Endothelial cell of umbilical vein (primary cell): ENCODE data around the gene EAF1. TPM values are rescaled to one million over a fixed set of nuclear protein-coding genes. Genes with fewer than 3 reads are reported as not detected.

Source experiments
- BruUV-seq: library from RNA; stranded (reverse); fragments of 400-500 nt; replicated peaks from 2 replicates; lab custom pipeline; 2021; lab: Mats Ljungman, UMichigan
- CTCF ChIA-PET: fragments of 300-600, 350-600 bp; sonication (Branson Sonifier 250); formaldehyde crosslinking; loops from one replicate; lab custom pipeline; 2021; ENCODE audit warnings: antibody characterized with exemption, inconsistent platforms; lab: Charles Lee
- POLR2A ChIA-PET: fragments of 300-600, 350-600 bp; sonication (Branson Sonifier 250); formaldehyde crosslinking; loops from one replicate; lab custom pipeline; 2021; ENCODE audit warnings: antibody characterized with exemption, inconsistent platforms; lab: Charles Lee
- DNase-seq: peaks from one replicate; pipeline ENCODE4 v3.0.0-alpha.2; 2011; ENCODE audit warnings: low read depth, low spot score
- FAIRE-seq: peaks from 2 replicates; lab custom pipeline; 2011; peaks lifted over from hg19 to GRCh38; lab: Jason Lieb, UNC
- H2AFZ ChIP-seq: 2 replicates; pipeline ENCODE4 v1.6.0; 2012; ENCODE audit warnings: low read depth, low read length, control low read depth, inconsistent platforms
- H3K27ac ChIP-seq: 2 replicates; pipeline ENCODE4 v1.5.1; 2011; ENCODE audit warnings: low read depth, mild to moderate bottlenecking, control low read depth, low read length, moderate library complexity; ENCODE audit not compliant: insufficient read depth
- H3K27me3 ChIP-seq, 2 experiments: 2 replicates each; pipeline versions ENCODE4 v1.6.0 to v1.6.1; 2011; ENCODE audit warnings: low read length in 2 of 2, mixed read lengths in 1 of 2; ENCODE audit not compliant: control insufficient read depth in 2 of 2, insufficient read depth in 2 of 2
- H3K36me3 ChIP-seq, 2 experiments: 2 replicates in 1 of 2; 3 replicates in 1 of 2; pipeline ENCODE4 v1.5.1; 2011; ENCODE audit warnings: low read length in 2 of 2, mild to moderate bottlenecking in 1 of 2, moderate library complexity in 1 of 2; ENCODE audit not compliant: control insufficient read depth in 2 of 2, insufficient read depth in 2 of 2; ENCODE audit errors: extremely low read depth in 1 of 2
- H3K4me1 ChIP-seq: 3 replicates; pipeline ENCODE4 v1.5.1; 2011; ENCODE audit warnings: mild to moderate bottlenecking, low read length; ENCODE audit not compliant: control insufficient read depth, insufficient read depth; ENCODE audit errors: extremely low read depth
- H3K4me2 ChIP-seq: 2 replicates; pipeline ENCODE4 v1.6.1; 2011; ENCODE audit warnings: low read length, control low read depth, mixed read lengths; ENCODE audit not compliant: insufficient read depth
- H3K4me3 ChIP-seq, 3 experiments: fragments of 200-600 bp in 1 of 3; sonication (generic), shearing (Covaris generic) in 1 of 3; replicated peaks in 1 of 3; 2 replicates each; pipeline ENCODE4 v1.5.1; 2011 to 2016; ENCODE audit warnings: control low read depth in 3 of 3, low read length in 3 of 3, mild to moderate bottlenecking in 2 of 3, inconsistent platforms in 1 of 3, low read depth in 1 of 3, moderate library complexity in 1 of 3; ENCODE audit not compliant: insufficient read depth in 1 of 3
- H3K79me2 ChIP-seq: 2 replicates; pipeline ENCODE4 v1.6.0; 2012; ENCODE audit warnings: low read length, inconsistent platforms; ENCODE audit not compliant: control insufficient read depth, insufficient read depth
- H3K9ac ChIP-seq: replicated peaks from 2 replicates; pipeline ENCODE3; 2011; ENCODE audit warnings: low read length, control low read depth; ENCODE audit not compliant: insufficient read depth; ENCODE audit errors: extremely low read depth
- H3K9me1 ChIP-seq: replicated peaks from 3 replicates; pipeline ENCODE4 v1.6.0; 2011; ENCODE audit warnings: mild to moderate bottlenecking, low read length; ENCODE audit not compliant: control insufficient read depth, insufficient read depth; ENCODE audit errors: extremely low read depth
- H3K9me3 ChIP-seq: replicated peaks from 2 replicates; pipeline ENCODE4 v1.5.1; 2012; ENCODE audit warnings: low read length, inconsistent platforms; ENCODE audit not compliant: control insufficient read depth, insufficient read depth
- H4K20me1 ChIP-seq: replicated peaks from 2 replicates; pipeline ENCODE3; 2011; ENCODE audit warnings: mild to moderate bottlenecking, low read length; ENCODE audit not compliant: control insufficient read depth, insufficient read depth; ENCODE audit errors: extremely low read depth
- CTCF ChIP-seq, 2 donors: IDR thresholded peaks; 1 replicate in 1 of 2; 2 replicates in 1 of 2; pipeline ENCODE4 v1.5.1; 2011; ENCODE audit warnings: low read length in 2 of 2, mild to moderate bottlenecking in 2 of 2, moderate library complexity in 2 of 2, control low read depth in 1 of 2, inconsistent platforms in 1 of 2, low read depth in 1 of 2; ENCODE audit not compliant: insufficient read depth in 1 of 2; ENCODE audit errors: extremely low read depth in 1 of 2
- EZH2 ChIP-seq: IDR thresholded peaks from 2 replicates; pipeline ENCODE4 v1.6.1; 2012; ENCODE audit warnings: borderline replicate concordance, low read depth, mild to moderate bottlenecking, moderate library complexity, low read length, inconsistent platforms; ENCODE audit not compliant: severe bottlenecking
- FOS ChIP-seq: IDR thresholded peaks from 2 replicates; pipeline ENCODE4 v1.6.1; 2011; ENCODE audit warnings: mild to moderate bottlenecking, low read length, moderate library complexity, borderline replicate concordance; ENCODE audit not compliant: insufficient read depth
- GATA2 ChIP-seq: IDR thresholded peaks from 2 replicates; pipeline ENCODE4 v1.7.0; 2011; ENCODE audit warnings: low read depth, mild to moderate bottlenecking, moderate library complexity, mixed read lengths, low read length; ENCODE audit not compliant: insufficient read length, insufficient read depth
- JUN ChIP-seq: IDR thresholded peaks from 2 replicates; pipeline ENCODE4 v1.6.1; 2011; ENCODE audit warnings: borderline replicate concordance, low read depth; ENCODE audit not compliant: insufficient read length, insufficient read depth
- MYC ChIP-seq: IDR thresholded peaks from one replicate; pipeline ENCODE4 v1.6.1; 2011; ENCODE audit warnings: mild to moderate bottlenecking, low read depth, low read length
- POLR2A ChIP-seq: IDR thresholded peaks from 2 replicates; pipeline ENCODE4 v1.6.1; 2012; ENCODE audit warnings: low read depth, mild to moderate bottlenecking, control low read depth, low read length
- POLR2AphosphoS5 ChIP-seq: IDR thresholded peaks from 2 replicates; pipeline ENCODE4 v1.6.1; 2012; ENCODE audit warnings: low read depth, mild to moderate bottlenecking, control low read depth, low read length, moderate library complexity; ENCODE audit not compliant: insufficient read depth
- dilution Hi-C: fragments of 300-500 bp; cut with MboI; formaldehyde crosslinking; loops from one replicate; pipeline ENCODE4 v1.15.0; 2019; ENCODE audit warnings: low sequenced_read_pairs; ENCODE audit not compliant: extremely low pct_ligation_motif_present
- intact Hi-C: fragments of 100-400 bp; cut with micrococcal nuclease; formaldehyde crosslinking; loops from one replicate; pipeline ENCODE4 v1.10.0; 2022
- polyA plus RNA-seq, 4 experiments: library from polyadenylated mRNA; depleted of rRNA in 3 of 4; stranded (reverse) in 3 of 4; unstranded in 1 of 4; fragments of >200 nt; gene quantifications; 2 replicates each; pipeline versions ENCODE4 v1.2.1 to v1.2.3, GENCODE V29; 2011 to 2012; ENCODE audit warnings: missing spikeins in 1 of 4
- total RNA-seq: library from RNA; stranded (reverse); gene quantifications from 2 replicates; pipeline ENCODE4 v1.2.3, GENCODE V29; 2021
- TF ChIP-seq, protein P1 (sequence below): IDR thresholded peaks from 2 replicates; pipeline ENCODE4 v1.6.1; 2011; ENCODE audit not compliant: insufficient read depth, insufficient read length

EAF1 gene
- total and polyA plus RNA-seq, 2 donors (not counting 3 experiments of a cell fraction or from before 2014, with no cell fraction given), result 8.7 to 18.2 TPM

DNA sequence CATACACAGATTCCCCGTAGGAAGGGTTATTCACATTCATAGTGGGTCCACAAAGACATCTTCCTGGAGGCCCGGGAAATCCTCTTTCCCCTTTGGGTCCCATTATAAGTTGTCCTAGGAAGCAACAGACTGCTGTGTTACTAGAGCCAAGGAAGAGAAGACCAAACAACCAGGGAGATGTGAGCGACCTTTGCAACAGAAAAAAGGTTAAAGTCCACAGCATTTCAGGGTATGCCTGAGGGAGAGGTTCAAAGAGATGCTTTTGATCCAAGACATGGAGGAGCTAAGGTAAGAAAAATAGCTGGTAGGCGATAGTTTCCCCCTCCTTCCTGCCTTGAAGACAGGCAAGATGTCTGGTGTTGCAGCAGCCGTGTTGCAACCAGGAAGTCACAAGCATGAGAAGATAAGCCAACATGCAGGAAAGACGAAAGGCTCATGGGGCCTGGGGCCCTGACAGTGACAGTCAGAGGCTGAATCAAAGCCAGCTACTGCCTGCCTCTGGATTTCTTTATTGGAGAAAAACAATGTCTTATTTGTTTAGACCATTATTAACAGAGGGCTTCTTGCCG lies 30.9 kb downstream of the EAF1 start:
- Histone ChIP-seq H3K4me3 (no peak overlapping the region), H3K27me3 (no peaks in the 10 kb centered on the region), H3K36me3 (no peaks in the 10 kb centered on the region), H3K9ac (no peak overlapping the region), H3K4me1 (no peaks in the 10 kb centered on the region), H3K79me2 (no peaks in the 10 kb centered on the region), H3K9me1 (no peaks in the 10 kb centered on the region), H2AFZ (no peak overlapping the region), H3K9me3 (no peaks in the 10 kb centered on the region), H3K27ac (no peak overlapping the region), H3K4me2 (no peak overlapping the region), H4K20me1 (no peaks in the 10 kb centered on the region)
- BruUV-seq, result no TSS peak
- intact Hi-C loops (no loop called here), dilution Hi-C loops (no loop called here)
- no peak for DNase-seq
- CTCF ChIA-PET, result no interaction called here
- no peak for FAIRE-seq
- TF ChIP-seq GATA2 (no peak), CTCF (IDR thresholded peaks at IDR 0.05; ENCODE audit: extremely low read depth in 1 of 2, insufficient read depth in 1 of 2, low read depth in 1 of 2, low read length in 2 of 2) (no peak), MYC (no peak), JUN (no peak), POLR2AphosphoS5 (no peak), POLR2A (no peak), FOS (no peak), EZH2 (no peak)
- TF ChIP-seq, protein P1, sequence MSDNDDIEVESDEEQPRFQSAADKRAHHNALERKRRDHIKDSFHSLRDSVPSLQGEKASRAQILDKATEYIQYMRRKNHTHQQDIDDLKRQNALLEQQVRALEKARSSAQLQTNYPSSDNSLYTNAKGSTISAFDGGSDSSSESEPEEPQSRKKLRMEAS, result no peak
- POLR2A ChIA-PET, result no interaction called here
